Caki2 (cell line): ENCODE data around the gene KCNK7. TPM values are rescaled to one million over a fixed set of nuclear protein-coding genes. Genes with fewer than 3 reads are reported as not detected.

Experiments
- DNase-seq: peaks from one replicate; pipeline ENCODE4 v3.0.0-alpha.2; 2015; ENCODE audit warnings: low read depth
- in situ Hi-C: cut with HindIII; loops from 2 replicates; pipeline ENCODE4 v1.10.0; 2016; ENCODE audit warnings: low sequenced_read_pairs, low pct_unique_long_range_greater_than_20kb, mixed read lengths
- total RNA-seq: library from RNA; depleted of rRNA; stranded (reverse); fragments of >200 nt; shearing (Covaris generic); gene quantifications from 2 replicates; pipeline ENCODE4 v1.2.3, GENCODE V29; 2014; ENCODE audit warnings: low replicate concordance

The KCNK7 gene
- total RNA-seq, 1 experiment from 2014 or later = not detected

DNA sequence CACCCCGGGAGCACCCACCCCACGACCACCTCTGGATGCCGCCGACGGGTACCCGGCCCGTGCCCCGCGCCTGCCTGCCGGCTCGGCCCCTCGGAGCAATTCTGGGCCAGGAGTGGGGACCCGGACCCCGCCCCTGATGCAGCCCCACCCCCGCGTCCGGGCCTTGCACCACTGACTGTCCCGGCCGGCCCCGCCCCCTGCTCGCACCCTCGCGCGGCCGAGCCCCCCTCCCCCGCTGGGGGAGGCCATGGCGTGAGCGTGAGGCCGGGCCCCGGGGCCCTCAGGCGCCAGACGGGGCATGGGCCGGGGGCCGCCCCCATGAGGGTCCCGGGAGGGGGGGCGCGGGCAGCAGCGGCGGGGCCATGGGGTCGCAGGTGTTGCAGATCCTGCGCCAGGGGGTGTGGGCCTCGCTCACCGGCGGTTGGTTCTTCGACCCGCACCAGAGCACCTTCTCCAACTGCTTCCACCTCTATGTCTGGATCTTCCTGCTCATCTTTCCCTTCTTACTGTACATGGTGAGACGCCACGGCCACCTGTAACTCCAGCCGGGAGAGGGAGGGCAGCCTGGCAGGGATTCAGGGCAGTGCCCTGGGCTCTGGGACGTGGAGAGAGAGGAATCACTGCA lies 20.5 kb upstream of the KCNK7 start:
- in situ Hi-C loops = no loop called here
- no peak for DNase-seq

DNA sequence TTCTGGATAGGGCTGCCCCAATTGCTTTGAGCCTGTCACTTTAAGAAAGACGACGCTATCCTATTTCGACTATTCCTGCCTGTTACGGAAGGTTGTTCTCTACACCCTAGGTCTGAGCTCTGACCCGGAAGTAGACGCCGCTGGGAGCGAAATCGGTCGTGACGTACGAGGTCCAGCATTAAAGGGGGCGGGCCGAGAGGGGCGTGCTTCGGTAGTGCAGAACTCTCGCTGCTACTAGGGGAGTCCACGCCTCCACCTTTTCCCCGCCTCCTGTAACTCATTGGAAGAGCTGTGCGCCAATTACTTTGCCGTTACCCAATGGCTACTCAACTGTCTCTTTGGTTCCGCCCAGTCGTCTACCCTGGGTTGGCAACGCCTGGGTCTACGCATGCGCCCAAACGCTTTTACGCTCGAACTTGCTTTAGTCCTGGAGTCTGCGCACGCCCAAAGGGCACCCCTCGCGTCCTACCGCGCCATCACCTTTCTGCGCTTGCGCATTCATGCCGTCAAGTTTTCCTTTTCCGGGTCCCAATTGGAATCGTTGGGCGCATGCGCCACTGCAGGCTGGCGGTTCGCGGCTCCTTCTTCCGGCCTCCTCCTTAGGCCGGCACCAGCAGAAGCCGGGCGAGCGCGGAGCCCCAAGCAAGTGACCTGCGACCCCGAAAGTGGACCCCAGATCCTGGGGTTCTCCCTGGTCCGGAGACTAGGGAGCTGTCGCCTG lies 19.8 kb upstream of the KCNK7 start, which contains the start of gene PCNX3:
Gene PCNX3 (plus strand): TSS at position 548 of the 721 bp plus-strand sequence. CDS start 536 bp downstream, outside the sequence.
- in situ Hi-C loops = no loop called here

DNA sequence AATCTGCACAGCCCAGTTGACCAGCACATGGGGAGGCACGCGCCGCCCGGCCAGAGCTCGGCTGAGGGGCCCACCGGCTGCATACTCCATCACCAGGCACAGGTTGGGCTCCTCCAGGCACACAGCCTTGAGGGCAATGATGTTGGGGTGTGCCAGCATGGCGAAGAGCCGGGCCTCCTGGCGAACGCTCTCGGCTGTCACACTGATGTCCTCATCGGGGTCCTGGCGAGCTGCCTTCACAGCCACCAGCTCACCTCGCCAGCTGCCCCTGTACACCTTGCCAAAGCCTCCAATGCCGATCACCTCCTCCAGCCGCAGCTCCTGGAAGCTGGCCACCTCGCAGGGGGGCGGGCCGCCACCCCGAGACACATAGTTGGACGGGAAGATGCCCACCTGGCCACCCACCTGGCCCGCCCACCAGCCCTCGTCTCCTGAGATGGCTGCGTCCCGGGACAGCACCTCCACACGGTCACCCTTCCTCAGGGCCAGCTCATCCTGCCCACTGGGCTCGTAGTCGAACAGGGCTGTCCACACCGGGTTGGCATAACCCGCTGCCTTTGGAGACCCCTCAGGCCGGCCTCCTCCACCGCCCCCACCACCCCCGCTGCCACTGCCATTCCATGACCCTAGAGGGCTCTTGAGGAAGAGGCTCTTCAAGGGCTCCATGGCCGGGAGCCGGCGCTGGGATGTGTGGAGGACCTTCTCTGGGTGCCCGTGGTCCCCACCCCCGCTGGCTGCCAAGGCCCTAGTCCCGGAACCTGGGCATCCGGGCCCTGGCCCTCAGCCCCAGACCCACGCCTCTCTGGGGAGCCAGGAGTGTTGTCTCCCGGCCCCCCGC lies 17.7 kb upstream of the KCNK7 start:
- DNase-seq = no peak
- in situ Hi-C loops = no loop called here

More for the DNA sequence above, 19.8 kb upstream of the KCNK7 start, which contains the start of gene PCNX3:
- peak; percentile 100 for DNase-seq

DNA sequence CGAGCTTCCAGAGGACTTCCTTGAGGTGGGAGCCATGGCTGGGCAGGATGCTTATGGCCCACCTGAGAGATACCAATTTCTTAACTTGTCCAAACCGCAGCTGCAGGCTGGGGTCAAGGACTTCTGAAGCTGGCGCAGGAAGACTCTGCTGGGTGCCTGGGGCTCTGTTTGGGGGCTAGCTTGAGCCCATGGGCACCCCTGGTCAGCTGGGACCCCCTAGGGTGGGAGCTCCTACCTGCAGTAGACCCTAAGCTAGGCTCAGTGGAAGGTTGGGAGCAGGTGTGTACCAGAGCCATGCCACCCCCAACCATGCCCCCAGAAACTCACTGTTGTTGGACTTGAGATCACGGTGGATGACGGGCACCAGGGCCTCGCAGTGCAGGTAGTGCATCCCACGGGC lies 17.1 kb upstream of the KCNK7 start:
- in situ Hi-C loops = no loop called here
- DNase-seq = no peak

DNA sequence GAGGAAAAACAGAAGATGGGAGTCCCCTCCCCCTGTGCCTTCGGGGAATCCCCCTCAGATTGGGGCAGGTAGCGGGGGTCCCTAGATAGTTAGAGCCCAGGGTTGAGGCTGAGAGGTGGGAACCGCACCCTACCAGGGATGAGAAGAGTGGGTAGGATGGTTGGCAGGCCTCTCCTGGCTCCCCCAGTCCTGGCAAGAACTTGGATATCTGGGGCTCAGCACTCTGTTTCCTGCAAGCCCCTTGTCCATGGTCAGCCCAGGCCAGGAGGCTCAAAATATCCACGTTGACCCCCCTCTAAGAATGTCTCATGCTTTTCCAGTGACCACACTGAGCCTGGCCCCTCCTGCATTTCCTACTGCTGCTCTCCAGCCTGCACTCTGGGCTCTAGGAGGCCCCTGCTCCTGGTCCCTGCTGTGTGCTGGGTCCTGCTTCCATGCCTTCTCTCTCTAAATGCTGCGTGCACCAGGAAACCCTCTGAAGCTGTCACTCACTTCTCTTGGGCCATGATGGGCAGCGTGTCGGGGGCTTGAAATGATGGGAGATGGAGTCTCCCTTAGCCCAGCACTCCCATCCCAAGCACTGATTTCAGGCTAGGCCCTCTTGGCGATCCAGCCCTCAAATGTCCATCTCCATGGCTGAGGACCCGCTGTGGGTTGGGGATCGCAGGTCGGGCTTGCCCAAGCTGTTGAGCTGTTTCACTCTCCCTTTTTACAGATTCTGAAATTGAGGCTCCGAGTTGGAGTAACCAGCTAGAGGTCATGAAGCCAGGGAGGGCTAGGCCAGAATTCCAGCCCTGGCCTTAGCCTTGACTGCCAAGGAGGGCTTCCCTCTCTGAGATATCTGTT lies 16.4 kb upstream of the KCNK7 start:
- in situ Hi-C loops = no loop called here
- DNase-seq = no peak

DNA sequence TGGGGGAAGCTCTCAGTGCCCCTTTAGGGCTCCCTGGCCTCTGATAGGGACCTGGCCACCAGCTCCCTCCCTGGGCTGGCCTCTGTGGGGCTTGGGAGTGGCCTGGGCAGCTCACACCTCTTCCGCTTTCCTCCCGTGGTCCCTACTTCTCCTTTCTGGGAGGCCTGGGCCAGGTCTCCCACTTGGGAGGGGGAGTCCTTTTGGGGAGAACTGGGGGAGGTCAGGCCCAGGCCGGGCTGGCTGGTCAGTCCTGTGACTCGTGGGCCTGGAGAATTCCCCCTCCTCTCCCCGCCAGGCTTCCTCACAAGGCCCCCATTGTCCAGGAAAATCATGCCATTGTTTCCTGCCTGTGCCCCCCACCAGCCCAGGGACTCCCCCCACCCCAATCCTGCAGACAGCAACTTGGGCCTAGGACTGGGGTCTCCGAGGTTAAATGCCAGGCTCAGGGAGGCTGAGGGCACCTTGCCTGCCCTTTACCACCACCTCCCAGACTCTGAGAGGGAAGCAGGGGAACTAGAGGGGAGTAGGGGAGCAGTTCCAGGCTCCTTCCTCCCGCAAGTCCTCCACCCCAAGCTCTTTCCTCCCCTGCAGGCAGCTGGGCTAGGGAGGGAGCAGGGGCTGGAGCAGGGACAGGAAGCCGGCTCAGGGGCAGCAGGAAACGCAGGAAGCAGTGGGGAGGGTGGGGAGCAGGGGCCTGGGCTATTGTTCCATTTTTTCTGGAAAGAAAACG lies 15.6 kb upstream of the KCNK7 start:
- in situ Hi-C loops = no loop called here
- no peak for DNase-seq

DNA sequence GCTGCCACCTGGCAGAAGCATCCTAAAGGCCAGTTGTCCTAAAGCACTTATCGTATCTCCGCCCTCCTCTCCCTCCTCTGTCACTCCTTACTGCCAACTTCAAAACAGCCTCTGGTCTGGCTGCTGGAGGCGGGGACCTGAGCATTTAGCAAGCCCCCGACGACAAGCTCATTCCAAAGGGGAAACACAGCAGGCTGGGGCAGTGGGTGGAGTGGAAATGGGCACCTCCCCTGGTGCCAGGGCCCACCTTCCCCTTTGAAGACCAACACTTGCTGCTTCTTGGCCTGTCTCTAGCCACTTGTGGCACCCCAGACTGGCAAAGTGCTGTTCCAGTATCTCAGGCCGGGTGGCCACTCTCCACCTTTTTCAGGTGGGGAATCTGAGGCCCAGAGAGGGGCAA lies 14.8 kb upstream of the KCNK7 start:
- no peak for DNase-seq
- in situ Hi-C loops = no loop called here

DNA sequence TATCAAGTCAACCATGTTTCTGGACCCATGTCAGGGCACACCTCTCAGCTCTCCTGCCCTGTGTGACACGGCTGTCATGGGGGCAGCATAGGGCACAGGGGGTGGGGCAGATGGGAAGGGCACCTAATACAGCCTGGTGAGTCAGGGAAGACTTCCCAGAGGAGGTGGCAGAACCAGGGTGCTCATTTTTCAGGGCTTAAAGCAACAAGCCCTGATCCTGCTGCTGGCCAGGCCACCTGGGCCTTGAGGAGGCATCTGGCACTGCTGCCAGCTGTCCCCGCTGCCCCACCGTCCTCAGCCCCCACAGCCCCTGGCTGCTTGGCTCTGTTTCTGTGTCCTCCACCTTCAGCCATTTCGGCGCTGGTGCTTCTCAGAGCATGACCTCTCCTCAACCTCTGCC lies 14.1 kb upstream of the KCNK7 start:
- in situ Hi-C loops = no loop called here
- no peak for DNase-seq

DNA sequence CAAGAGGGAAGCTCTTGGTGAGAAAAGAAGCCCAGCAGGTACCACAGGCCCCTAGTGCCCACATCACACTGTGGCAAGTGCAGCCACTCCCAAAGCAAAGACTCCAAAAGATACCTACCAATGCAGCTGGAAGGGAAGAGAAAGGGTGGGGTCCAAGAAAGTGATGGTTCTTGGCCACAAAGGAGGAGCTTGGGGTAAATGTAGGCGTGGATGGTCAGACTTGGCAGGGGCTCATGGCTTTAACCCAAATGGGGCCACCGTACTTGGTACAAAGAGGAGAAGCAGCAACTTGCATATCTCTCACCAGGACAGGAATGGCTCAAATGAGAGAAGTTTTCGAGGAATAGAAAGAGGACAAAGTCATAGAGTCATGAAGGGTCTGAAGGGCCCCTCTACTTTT lies 13.6 kb upstream of the KCNK7 start:
- in situ Hi-C loops = no loop called here
- no peak for DNase-seq

DNA sequence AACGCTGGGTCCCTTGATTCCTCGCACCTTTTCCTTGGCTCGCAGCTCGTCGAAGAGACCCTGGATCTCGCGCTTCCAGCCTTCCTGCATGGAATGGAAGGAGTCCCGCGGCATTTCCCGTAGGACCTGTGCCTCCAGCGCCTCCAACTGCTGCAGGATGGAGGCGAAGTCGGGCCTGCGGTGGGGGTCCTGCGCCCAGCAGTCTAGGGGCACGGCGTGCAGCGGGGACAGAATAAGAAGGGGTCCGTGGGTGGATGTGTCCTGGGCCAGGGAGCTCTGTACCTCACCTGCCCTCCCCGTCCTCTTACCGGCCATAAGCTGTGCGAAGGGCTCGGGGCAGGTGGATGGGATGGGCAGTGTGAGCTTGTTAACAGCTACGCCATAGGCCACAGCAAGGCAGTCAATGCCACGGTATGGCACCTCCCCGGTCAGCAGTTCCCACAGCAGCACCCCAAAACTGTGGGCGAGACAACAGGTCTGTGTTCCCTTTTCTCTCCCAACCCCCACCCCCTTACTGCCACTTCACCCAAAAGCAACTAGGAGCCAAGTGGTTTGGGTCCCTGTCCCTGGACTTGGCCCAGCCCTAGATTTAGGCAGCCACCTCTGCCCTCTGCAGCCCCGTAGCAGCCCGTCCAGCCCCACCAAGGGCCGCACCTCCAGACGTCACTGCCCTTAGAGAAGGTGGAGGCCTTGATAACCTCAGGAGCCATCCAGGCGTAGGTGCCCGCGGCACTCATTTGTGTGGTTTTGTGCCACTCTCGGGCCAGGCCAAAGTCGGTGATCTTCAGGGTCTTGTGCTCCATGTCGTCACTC lies 12.2 kb upstream of the KCNK7 start:
- DNase-seq = no peak
- in situ Hi-C loops = no loop called here

DNA sequence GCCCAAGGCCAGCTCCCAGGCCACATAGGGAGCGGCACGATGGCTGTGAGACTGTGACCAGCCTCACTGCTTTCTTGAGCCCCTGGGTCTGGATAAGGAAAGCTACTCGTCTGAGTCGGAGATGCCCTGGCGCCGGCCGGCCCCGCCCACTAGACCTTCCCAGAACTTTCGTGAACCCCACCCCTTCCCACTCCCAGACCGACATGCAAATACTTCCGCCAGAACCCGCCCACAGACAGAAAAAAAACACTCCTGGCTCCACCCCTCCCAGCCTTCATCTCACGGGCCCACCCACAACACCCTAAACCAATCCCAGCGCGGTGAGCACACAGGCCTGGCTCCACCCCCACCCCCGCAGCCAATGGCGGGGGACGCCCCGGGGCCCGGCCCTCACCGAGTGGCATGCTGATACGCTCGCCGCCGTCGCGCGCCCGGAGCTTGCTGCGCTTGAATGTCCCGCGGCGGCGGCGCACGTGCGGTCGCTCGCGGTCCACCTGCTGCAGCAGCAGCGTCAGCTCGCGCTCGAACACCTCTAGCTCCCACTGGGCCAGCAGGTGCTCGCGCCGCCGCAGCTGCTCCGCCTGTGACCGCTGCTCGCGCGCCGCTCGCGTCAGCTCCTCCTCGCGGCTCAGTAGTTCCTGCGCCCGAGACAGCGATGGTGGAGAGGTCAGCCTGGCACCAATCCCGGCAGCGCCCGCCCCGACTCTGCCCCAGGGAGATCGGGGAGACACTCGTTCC lies 11.4 kb upstream of the KCNK7 start:
- in situ Hi-C loops = no loop called here
- DNase-seq = no peak

DNA sequence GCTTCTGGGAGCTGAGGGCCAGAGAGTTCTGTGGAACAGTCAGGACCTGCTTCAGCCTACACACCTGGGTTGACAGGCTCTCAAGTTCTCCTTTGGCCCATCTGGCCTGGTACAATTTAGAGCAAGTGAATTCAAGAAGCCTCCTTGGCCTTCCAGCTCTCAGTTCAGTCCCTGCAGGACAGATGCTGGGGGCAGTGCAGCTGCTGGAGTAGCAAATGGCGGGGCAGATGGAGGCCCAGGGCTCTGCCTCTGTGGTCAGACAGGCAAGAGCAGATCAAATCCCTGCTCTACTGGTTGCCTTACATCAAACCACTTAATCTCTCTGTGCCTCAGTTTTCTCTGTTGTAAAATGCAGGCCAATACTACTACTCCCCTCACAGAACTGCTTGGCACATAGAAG lies 8.7 kb upstream of the KCNK7 start:
- no peak for DNase-seq
- in situ Hi-C loops = no loop called here

DNA sequence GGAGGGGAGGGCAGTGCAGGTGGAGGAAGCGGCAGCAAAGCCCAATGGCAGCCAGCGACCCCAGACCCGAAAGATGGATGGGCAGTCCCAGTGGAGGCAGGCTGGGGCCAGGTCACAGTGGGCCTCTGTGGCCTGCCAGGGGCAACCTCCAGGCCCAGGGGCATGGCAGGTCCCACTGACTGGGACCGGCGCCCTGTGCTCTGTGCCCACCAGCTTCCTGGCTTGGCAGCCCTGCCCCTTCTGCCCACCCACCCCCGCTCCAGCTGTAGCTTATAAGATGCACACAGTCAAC lies 4.3 kb upstream of the KCNK7 start:
- in situ Hi-C loops = no loop called here
- DNase-seq = no peak

DNA sequence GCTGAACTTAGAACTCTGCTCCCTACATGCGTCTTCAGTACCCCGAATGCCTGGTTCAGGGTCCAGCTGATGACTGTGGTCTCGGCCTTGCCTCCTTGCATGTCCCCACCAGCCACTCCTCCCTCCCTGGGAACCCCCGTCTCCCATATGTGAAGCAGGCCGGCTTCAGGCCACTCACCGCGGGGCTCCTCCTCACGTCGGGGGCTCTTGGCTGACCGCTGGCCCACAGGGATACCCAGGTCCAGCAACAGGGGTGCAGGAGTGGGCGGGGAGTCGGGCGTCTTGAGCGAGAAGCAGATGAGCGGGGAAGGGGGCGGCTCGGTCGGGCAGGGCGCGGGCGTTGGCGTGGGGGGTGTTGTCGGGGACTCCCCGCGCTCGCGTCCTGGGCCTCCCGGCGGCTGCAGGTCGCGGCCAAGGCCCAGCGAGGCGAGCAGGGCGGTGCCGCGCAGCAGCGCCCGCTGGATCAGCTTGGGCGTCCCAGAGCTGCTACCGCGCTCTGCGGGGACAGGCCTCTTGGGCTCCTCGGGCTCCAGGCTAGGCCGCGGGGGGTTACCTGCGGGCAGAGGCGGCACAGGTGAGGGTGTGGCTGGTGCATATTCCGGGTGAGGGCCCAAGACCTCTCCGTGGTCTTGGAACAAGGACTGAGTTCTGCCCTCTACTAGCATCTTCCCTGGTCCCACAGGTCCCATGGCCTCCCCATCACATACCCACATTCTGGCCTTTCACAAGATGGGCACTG lies 3.8 kb upstream of the KCNK7 start:
- in situ Hi-C loops = no loop called here
- no peak for DNase-seq

DNA sequence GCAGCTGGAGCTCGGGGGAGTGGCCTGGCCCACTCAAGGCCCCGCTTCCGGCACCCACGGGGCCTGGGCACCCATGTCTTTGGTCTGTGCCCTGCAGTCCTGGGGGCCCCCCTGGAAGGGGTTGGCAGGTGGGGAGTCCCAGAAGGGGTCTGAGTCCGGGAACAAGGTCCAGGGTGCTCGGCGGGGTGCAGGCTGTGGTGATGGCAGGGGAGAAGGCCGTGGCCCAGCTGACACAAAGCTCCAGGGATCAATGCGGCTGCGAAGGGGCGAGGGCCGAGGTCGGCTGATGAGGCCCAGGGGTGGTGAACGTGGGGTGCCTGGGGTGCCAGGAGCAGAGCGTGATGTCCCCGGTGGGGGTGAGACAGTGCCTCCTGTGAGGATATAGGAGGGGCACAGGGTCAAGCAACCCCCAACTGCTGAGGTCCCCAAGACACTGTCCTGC lies 2.7 kb upstream of the KCNK7 start:
- DNase-seq = no peak
- in situ Hi-C loops = no loop called here

DNA sequence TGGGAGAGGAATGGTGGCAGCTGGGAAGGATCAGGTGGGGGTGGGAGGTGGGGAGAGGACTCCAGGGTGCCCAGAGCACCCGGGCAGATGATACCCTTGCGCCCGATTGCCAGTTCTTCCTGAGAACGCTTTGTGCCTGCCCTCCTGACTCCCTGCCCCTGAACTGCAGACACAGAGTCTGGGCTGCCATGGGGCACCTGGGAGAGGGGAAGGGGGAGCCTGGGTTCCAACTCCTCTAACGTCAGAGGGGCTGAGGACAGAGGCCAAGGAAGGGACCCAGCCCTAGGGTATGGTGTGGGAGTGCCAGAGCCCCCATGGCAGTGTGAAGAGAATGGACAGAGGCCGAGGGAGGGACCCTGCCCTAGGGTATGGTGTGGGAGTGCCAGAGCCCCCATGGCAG lies 920 bp upstream of the KCNK7 start:
- in situ Hi-C loops = no loop called here
- DNase-seq = no peak
